GM12878 (cell line): ENCODE data around the gene SLC35A4. TPM values are rescaled to one million over a fixed set of nuclear protein-coding genes. Genes with fewer than 3 reads are reported as not detected.

Experiments
- ATAC-seq: fragments of 200-7000 bp; cut with Tn5 transposase; 3 replicates; pipeline ENCODE4 v1.9.1; 2020; ENCODE audit warnings: mild to moderate bottlenecking, moderate library complexity
- BruUV-seq: library from RNA; stranded (reverse); fragments of 400-500 nt; replicated peaks from 2 replicates; lab custom pipeline; 2021; lab: Mats Ljungman, UMichigan
- CTCF ChIA-PET: fragments of 300-600 bp; sonication (Branson Sonifier 250); formaldehyde crosslinking; extraction: SDS; loops from one replicate; lab custom pipeline; 2021; ENCODE audit warnings: inconsistent platforms; lab: Yijun Ruan, JAX
- POLR2A ChIA-PET: fragments of 350-600 bp; formaldehyde crosslinking; extraction: SDS; loops from one replicate; lab custom pipeline; 2021; ENCODE audit warnings: inconsistent platforms; lab: Charles Lee
- RAD21 ChIA-PET: fragments of 300-600 bp; sonication (Branson Sonifier 250); formaldehyde crosslinking; loops from one replicate; lab custom pipeline; 2023; ENCODE audit warnings: antibody characterized with exemption; ENCODE audit not compliant: unreplicated experiment; lab: Charles Lee
- SMC1A ChIA-PET: fragments of 300-600 bp; sonication (Branson Sonifier 250); formaldehyde crosslinking; loops from one replicate; lab custom pipeline; 2023; ENCODE audit not compliant: unreplicated experiment, uncharacterized antibody; lab: Charles Lee
- DNase-seq: peaks from one replicate; pipeline ENCODE4 v3.0.0-alpha.2; 2011; ENCODE audit warnings: low read depth, low spot score
- FAIRE-seq: peaks from 3 replicates; lab custom pipeline; 2011; peaks lifted over from hg19 to GRCh38; lab: Jason Lieb, UNC
- H2AFZ ChIP-seq: 2 replicates; pipeline ENCODE4 v1.6.0; 2011; ENCODE audit warnings: low read depth, low read length, control low read depth; ENCODE audit not compliant: control insufficient read depth
- H3K27ac ChIP-seq: 2 replicates; pipeline ENCODE4 v1.5.1; 2011; ENCODE audit warnings: control low read depth; ENCODE audit not compliant: control insufficient read depth, insufficient read depth
- H3K27me3 ChIP-seq, 2 experiments: replicated peaks in 1 of 2; 2 replicates each; pipeline versions ENCODE4 v1.6.0 to v1.6.1; 2011; ENCODE audit warnings: low read length in 1 of 2; ENCODE audit not compliant: control insufficient read depth in 2 of 2, insufficient read depth in 2 of 2
- H3K36me3 ChIP-seq, 2 experiments: 2 replicates each; pipeline ENCODE4 v1.5.1; 2011; ENCODE audit warnings: low read length in 1 of 2; ENCODE audit not compliant: control insufficient read depth in 2 of 2, insufficient read depth in 2 of 2
- H3K4me1 ChIP-seq: 2 replicates; pipeline ENCODE4 v1.6.1; 2011; ENCODE audit warnings: mild to moderate bottlenecking, low read length, moderate library complexity, mixed read lengths; ENCODE audit not compliant: control insufficient read depth, insufficient read depth
- H3K4me2 ChIP-seq: 2 replicates; pipeline ENCODE4 v1.6.0; 2011; ENCODE audit warnings: control low read depth; ENCODE audit not compliant: control insufficient read depth, insufficient read depth
- H3K4me3 ChIP-seq: fragments of 200-600 bp; sonication (generic); 2 replicates; pipeline ENCODE4 v1.5.1; 2016
- H3K79me2 ChIP-seq: 2 replicates; pipeline ENCODE4 v1.6.0; 2011; ENCODE audit warnings: low read length; ENCODE audit not compliant: control insufficient read depth, insufficient read depth
- H3K9ac ChIP-seq: 2 replicates; pipeline ENCODE4 v1.8.0; 2011; ENCODE audit warnings: low read length, control low read depth, mixed read lengths; ENCODE audit not compliant: control insufficient read depth, insufficient read depth
- H3K9me3 ChIP-seq: replicated peaks from 3 replicates; pipeline ENCODE4 v1.5.1; 2011; ENCODE audit warnings: mild to moderate bottlenecking, low read length; ENCODE audit not compliant: control insufficient read depth, insufficient read depth
- H4K20me1 ChIP-seq: 2 replicates; pipeline ENCODE4 v1.6.0; 2011; ENCODE audit not compliant: control insufficient read depth, insufficient read depth
- EGR1 ChIP-seq, 2 experiments: IDR thresholded peaks; 1 replicate in 1 of 2; 2 replicates in 1 of 2; pipeline ENCODE4 v1.6.1; 2011 to 2012; ENCODE audit warnings: low read depth in 2 of 2, low read length in 2 of 2, borderline replicate concordance in 1 of 2, mild to moderate bottlenecking in 1 of 2, moderate library complexity in 1 of 2
- GATAD2B ChIP-seq: fragments of 450-650 bp; conservative IDR thresholded peaks from 2 replicates; pipeline ENCODE4 v1.6.1; 2017; ENCODE audit warnings: low read depth, mild to moderate bottlenecking, moderate library complexity
- HDAC6 ChIP-seq: fragments of 200-600 bp; sonication (generic); IDR thresholded peaks from one replicate; pipeline ENCODE4 v1.8.0; 2017; ENCODE audit warnings: antibody characterized with exemption; ENCODE audit not compliant: unreplicated experiment
- IRF4 ChIP-seq: IDR thresholded peaks from 2 replicates; pipeline ENCODE4 v1.6.1; 2011; ENCODE audit warnings: low read depth, low read length
- MEF2A ChIP-seq: IDR thresholded peaks from 2 replicates; pipeline ENCODE4 v1.6.1; 2011; ENCODE audit warnings: low read depth, mild to moderate bottlenecking, low read length, moderate library complexity; ENCODE audit not compliant: insufficient read depth
- POLR2AphosphoS5 ChIP-seq: IDR thresholded peaks from 2 replicates; pipeline ENCODE4 v1.6.1; 2011; ENCODE audit warnings: mild to moderate bottlenecking, low read length, inconsistent platforms
- SPI1 ChIP-seq: IDR thresholded peaks from 2 replicates; pipeline ENCODE4 v1.6.1; 2011; ENCODE audit warnings: low read depth, mild to moderate bottlenecking, low read length, moderate library complexity, borderline replicate concordance; ENCODE audit not compliant: insufficient read depth
- STAT3 ChIP-seq: IDR thresholded peaks from 2 replicates; pipeline ENCODE4 v1.6.1; 2011; ENCODE audit warnings: low read depth, low read length, improper control_type of control experiment
- SUZ12 ChIP-seq: fragments of 200-600 bp; sonication (generic); IDR thresholded peaks from one replicate; pipeline ENCODE4 v1.6.1; 2018; ENCODE audit warnings: antibody characterized with exemption, mild to moderate bottlenecking; ENCODE audit not compliant: unreplicated experiment
- TARDBP ChIP-seq: IDR thresholded peaks from 2 replicates; pipeline ENCODE4 v1.6.1; 2016; ENCODE audit warnings: borderline replicate concordance
- YBX1 ChIP-seq: fragments of 450-650 bp; IDR thresholded peaks from 2 replicates; pipeline ENCODE4 v1.6.1; 2016; ENCODE audit warnings: antibody characterized with exemption
- WGBS: methylation state at CpG from one replicate; pipeline ENCODE4 v1.1.6; 2016; ENCODE audit warnings: low lambda C conversion rate; ENCODE audit not compliant: insufficient replicate concordance, insufficient coverage; ENCODE audit errors: missing lambda C conversion rate; 5-methylcytosine and 5-hydroxymethylcytosine counted together
- in situ Hi-C: fragments of 300-500 bp; cut with MboI; formaldehyde crosslinking; loops from 9 replicates; pipeline ENCODE4 v1.14.3; 2018; ENCODE audit warnings: mixed read lengths
- intact Hi-C: fragments of 100-400 bp; cut with micrococcal nuclease; formaldehyde crosslinking; loops from one replicate; pipeline ENCODE4 v1.14.2; 2022; ENCODE audit not compliant: unreplicated experiment
- polyA plus RNA-seq, 11 experiments: library from polyadenylated mRNA; depleted of rRNA in 4 of 11; unstranded in 6 of 11; stranded (reverse) in 5 of 11; fragments of >200 nt; fragmentation: Nextera tagmentation in 4 of 11; fragmentation: Illumina TruSeq in 1 of 11; extraction: Ambion mirVana in 4 of 11; extraction: Trizol in 1 of 11; gene quantifications; 1 replicate in 1 of 11; 2 replicates in 10 of 11; pipeline versions ENCODE4 v1.2.1 to v1.2.3, GENCODE V29; 2011 to 2016; ENCODE audit warnings: inconsistent platforms in 2 of 11, missing spikeins in 2 of 11, low read depth in 1 of 11
- total RNA-seq, 4 experiments: library from RNA; depleted of rRNA in 3 of 4; stranded (reverse); fragments of >200 nt in 3 of 4; fragmentation: Illumina TruSeq in 1 of 4; extraction: Trizol in 1 of 4; gene quantifications; 2 replicates each; pipeline versions ENCODE4 v1.2.1 to v1.2.3, GENCODE V29; 2013 to 2021
- TF ChIP-seq, protein P1 (sequence below): fragments of 450-650 bp; IDR thresholded peaks from 2 replicates; pipeline ENCODE4 v1.6.1; 2018; ENCODE audit warnings: mild to moderate bottlenecking, low read depth, moderate library complexity; ENCODE audit not compliant: partially characterized antibody

The SLC35A4 gene
- total and polyA plus RNA-seq, 10 of the 15 experiments (the other 5 are each of a cell fraction or from before 2014, with no cell fraction given): 23.8 to 167 (median 114) TPM

DNA sequence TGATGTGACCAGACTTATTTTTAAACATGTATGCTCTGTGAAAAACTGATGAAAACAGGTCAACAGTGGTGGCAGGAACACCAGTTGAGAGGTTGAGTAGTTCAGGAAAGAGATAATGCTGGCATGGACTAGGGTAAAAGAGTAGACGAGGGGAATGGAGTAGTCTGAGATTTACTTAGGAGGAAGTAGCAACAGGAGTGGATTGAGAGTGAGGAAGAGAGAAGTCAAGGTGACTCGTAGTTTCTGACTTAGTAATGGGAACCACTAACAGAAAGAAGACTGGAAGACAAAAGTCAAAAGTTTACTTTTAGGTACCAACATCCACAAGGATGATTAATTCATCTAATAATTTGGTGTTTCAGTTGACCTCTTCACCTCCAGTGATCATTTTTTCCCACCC, 11.0 kb upstream of the SLC35A4 start:
- ATAC-seq (peak; percentile 9; the same call in 2 of the 3 replicates), DNase-seq (no peak), FAIRE-seq (no peak)
- H3K79me2 ChIP-seq: peaks cover 49% of the 10 kb centered on the region
- ChIA-PET POLR2A (interaction anchor here (0.7 to 1.2 kb wide), 2 partner anchors 12 to 166 kb away, joined by 3 read pairs; no protein-coding TSS in a partner anchor), SMC1A (interaction anchor here (0.6 to 1.6 kb wide), 4 partner anchors 13 to 92 kb away, joined by 3 to 5 read pairs (median 4); partner anchors contain the start of gene TMCO6), CTCF (interaction anchor here (0.8 to 2.1 kb wide), 4 partner anchors 14 to 190 kb away, joined by 3 to 6 read pairs (median 4); no protein-coding TSS in a partner anchor), RAD21 (interaction anchor here (1.2 to 1.8 kb wide), 2 partner anchors 16 to 180 kb away, joined by 3 to 7 read pairs; no protein-coding TSS in a partner anchor)
- intact Hi-C loops (loop anchor here (5.0 kb wide), 1 partner anchor 151 kb away; the partner anchor contains the start of gene ANKHD1), in situ Hi-C loops (no loop called here)
- TF ChIP-seq MEF2A (no peak), SUZ12 (no peak), IRF4 (no peak), GATAD2B (no peak), YBX1 (no peak), TARDBP (no peak), EGR1 (IDR thresholded peaks at IDR 0.05; ENCODE audit: borderline replicate concordance in 1 of 2, low read depth in 2 of 2, low read length in 2 of 2) (no peak), STAT3 (no peak), SPI1 (peak; percentile 30; the same call in 1 of the 2 replicates), HDAC6 (no peak), POLR2AphosphoS5 (peak; percentile 4; the same call in 1 of the 2 replicates)
- TF ChIP-seq, protein P1, sequence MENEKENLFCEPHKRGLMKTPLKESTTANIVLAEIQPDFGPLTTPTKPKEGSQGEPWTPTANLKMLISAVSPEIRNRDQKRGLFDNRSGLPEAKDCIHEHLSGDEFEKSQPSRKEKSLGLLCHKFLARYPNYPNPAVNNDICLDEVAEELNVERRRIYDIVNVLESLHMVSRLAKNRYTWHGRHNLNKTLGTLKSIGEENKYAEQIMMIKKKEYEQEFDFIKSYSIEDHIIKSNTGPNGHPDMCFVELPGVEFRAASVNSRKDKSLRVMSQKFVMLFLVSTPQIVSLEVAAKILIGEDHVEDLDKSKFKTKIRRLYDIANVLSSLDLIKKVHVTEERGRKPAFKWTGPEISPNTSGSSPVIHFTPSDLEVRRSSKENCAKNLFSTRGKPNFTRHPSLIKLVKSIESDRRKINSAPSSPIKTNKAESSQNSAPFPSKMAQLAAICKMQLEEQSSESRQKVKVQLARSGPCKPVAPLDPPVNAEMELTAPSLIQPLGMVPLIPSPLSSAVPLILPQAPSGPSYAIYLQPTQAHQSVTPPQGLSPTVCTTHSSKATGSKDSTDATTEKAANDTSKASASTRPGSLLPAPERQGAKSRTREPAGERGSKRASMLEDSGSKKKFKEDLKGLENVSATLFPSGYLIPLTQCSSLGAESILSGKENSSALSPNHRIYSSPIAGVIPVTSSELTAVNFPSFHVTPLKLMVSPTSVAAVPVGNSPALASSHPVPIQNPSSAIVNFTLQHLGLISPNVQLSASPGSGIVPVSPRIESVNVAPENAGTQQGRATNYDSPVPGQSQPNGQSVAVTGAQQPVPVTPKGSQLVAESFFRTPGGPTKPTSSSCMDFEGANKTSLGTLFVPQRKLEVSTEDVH: no peak
- no peak overlapping the region; the same call in 1 of the 2 replicates for H3K4me3 ChIP-seq
- H3K9me3 ChIP-seq: no peaks in the 10 kb centered on the region
- H3K9ac ChIP-seq: no peak overlapping the region
- no peaks in the 10 kb centered on the region for H4K20me1 ChIP-seq
- peaks cover 27% of the 10 kb centered on the region for H3K4me1 ChIP-seq
- H3K36me3 ChIP-seq: peaks cover 18 to 33% of the 10 kb centered on the region in 2 experiments
- no peak overlapping the region for H2AFZ ChIP-seq
- no TSS peak for BruUV-seq
- 0% methylated on average over 2 of the region's 2 CpGs for WGBS
- no peaks in the 10 kb centered on the region for H3K27me3 ChIP-seq
- peak overlapping the region; percentile 82 for H3K4me2 ChIP-seq
- peak overlapping the region; percentile 16 for H3K27ac ChIP-seq
